ENCODE measurements around the gene JPH2. TPM values are rescaled to one million over a fixed set of nuclear protein-coding genes. Genes with fewer than 3 reads are reported as not detected.

JPH2 gene
- total RNA-seq, 1 experiment from 2014 or later: 21.7 TPM

GRCh38 chr20:44097521-44098255 is 89.3 kb downstream of the JPH2 start:
- H3K4me3 ChIP-seq: no peak overlapping the region
- no peak for DNase-seq (ENCODE audit: low read depth in 1 of 2, low spot score in 2 of 2)
- no peaks in the 10 kb centered on the region for H3K9me3 ChIP-seq (replicated peaks)
- no peaks in the 10 kb centered on the region for H3K36me3 ChIP-seq
- H3K27me3 ChIP-seq (replicated peaks): peaks cover 5% of the 10 kb centered on the region
- no peak overlapping the region for H3K27ac ChIP-seq
- no peaks in the 10 kb centered on the region for H3K4me1 ChIP-seq (replicated peaks)

GRCh38 chr20:44095831-44096230 is 91.2 kb downstream of the JPH2 start:
- H3K9me3 ChIP-seq (replicated peaks): no peaks in the 10 kb centered on the region
- no peaks in the 10 kb centered on the region for H3K4me1 ChIP-seq (replicated peaks)
- H3K36me3 ChIP-seq: no peaks in the 10 kb centered on the region
- no peak overlapping the region for H3K4me3 ChIP-seq
- H3K27me3 ChIP-seq (replicated peaks): no peaks in the 10 kb centered on the region
- no peak for DNase-seq (ENCODE audit: low read depth in 1 of 2, low spot score in 2 of 2)
- no peak overlapping the region for H3K27ac ChIP-seq

- Histone ChIP-seq H3K4me3 (no peak overlapping the region), H3K36me3 (no peaks in the 10 kb centered on the region), H3K4me1 (replicated peaks) (no peaks in the 10 kb centered on the region), H3K9me3 (replicated peaks) (no peaks in the 10 kb centered on the region), H3K27me3 (replicated peaks) (no peaks in the 10 kb centered on the region), H3K27ac (no peak overlapping the region)
- DNase-seq (ENCODE audit: low read depth in 1 of 2, low spot score in 2 of 2): no peak
These were observed 93.8 kb downstream of the JPH2 start for GRCh38 chr20:44093249-44093582.

DNA sequence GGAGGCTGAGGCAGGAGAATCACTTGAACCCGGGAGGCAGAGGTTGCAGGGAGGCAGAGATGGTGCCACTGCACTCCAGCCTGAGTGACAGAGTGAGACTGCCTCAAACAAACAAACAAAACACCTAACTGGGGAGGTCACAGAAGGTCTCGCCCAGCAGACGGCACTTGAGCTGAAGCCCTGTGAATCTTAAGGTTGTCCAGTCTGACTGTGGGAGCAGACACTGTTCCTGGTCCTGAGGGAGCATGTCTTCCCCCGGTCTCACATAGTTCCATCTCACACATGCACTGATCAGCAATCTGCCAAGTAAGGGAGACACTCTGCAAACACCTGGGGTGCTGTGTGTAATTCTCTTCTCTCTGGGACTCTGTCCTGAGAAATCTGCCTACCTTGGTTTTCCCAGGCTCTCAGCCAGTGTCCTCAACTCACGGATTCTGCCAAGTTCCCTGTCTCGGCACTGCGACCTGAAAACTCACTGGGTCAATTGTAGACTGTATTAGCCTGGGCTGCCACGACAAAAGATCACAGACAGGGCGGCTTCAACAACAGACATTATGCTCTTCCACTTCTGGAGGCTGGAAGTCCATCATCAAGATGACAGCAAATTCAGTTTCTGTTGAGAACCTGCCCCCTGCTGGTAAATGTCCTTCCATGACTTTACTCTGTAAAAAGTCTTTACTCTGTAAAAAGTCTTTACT is 94.3 kb downstream of the JPH2 start:
- no peaks in the 10 kb centered on the region for H3K4me1 ChIP-seq (replicated peaks)
- no peaks in the 10 kb centered on the region for H3K36me3 ChIP-seq
- H3K4me3 ChIP-seq: no peak overlapping the region
- peak in 1 of 2 experiments; percentile 31 for DNase-seq (ENCODE audit: low read depth in 1 of 2, low spot score in 2 of 2)
- no peaks in the 10 kb centered on the region for H3K9me3 ChIP-seq (replicated peaks)
- H3K27me3 ChIP-seq (replicated peaks): no peaks in the 10 kb centered on the region
- no peak overlapping the region for H3K27ac ChIP-seq

DNA sequence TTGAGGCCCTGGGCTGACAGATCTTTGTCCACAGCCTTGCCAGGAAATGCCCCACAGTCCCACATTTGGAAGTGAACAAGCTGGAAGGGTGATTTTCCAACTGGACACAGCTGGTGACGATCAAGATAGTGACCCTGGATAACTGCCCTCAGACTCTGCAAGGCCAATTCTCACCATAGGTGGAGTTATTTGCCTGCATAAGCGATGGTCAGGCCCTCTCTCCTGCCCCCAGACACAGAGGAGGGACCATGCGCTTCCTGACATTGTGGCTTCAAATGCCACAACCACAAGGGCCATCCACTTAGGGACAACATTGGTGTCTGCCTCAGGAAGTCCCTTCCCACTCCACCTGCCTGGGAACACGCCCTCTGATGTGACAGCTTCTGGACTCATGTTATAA is 96.0 kb downstream of the JPH2 start:
- no peak overlapping the region for H3K27ac ChIP-seq
- DNase-seq (ENCODE audit: low read depth in 1 of 2, low spot score in 2 of 2): no peak

DNA sequence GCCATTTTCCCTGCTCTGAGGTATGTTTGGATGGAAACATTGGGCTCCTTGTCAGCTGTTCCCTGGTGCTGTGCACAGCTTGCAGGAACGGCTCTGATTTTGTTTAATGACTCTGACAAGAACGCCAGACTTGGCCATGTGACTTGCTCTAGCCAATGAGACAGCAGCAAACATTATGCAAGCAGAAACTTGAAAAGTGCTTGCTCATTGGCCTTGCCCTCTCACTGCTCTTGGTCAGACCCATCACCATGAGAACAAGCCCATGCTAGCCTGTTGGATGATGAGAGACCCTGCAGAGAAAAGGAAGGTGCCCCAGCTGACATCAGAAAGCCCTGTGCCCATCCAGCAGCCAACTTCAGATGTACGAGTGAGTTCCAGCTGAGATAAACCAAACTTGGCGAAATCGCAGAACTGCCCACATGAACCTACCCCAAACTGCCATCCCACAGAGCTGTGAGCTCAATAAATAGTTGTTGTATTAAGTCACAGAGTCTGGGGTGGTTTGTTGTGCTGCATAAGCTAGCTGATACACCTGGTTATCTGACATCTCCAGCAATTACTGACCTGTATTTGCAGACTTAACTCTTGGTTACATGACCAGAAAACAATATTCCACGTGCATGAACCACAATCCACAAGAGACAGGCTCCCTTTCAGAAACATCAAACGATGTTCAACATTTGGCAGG is 96.9 kb downstream of the JPH2 start:
- no peaks in the 10 kb centered on the region for H3K9me3 ChIP-seq (replicated peaks)
- no peak overlapping the region for H3K4me3 ChIP-seq
- no peaks in the 10 kb centered on the region for H3K36me3 ChIP-seq
- DNase-seq (ENCODE audit: low read depth in 1 of 2, low spot score in 2 of 2): peak in 1 of 2 experiments; percentile 34
- H3K27ac ChIP-seq: no peak overlapping the region
- H3K4me1 ChIP-seq (replicated peaks): no peaks in the 10 kb centered on the region
- H3K27me3 ChIP-seq (replicated peaks): no peaks in the 10 kb centered on the region

More for the DNA sequence above, 96.0 kb downstream of the JPH2 start:
- no peaks in the 10 kb centered on the region for H3K27me3 ChIP-seq (replicated peaks)
- H3K9me3 ChIP-seq (replicated peaks): no peaks in the 10 kb centered on the region
- H3K4me1 ChIP-seq (replicated peaks): no peaks in the 10 kb centered on the region
- no peak overlapping the region for H3K4me3 ChIP-seq
- H3K36me3 ChIP-seq: no peaks in the 10 kb centered on the region

DNA sequence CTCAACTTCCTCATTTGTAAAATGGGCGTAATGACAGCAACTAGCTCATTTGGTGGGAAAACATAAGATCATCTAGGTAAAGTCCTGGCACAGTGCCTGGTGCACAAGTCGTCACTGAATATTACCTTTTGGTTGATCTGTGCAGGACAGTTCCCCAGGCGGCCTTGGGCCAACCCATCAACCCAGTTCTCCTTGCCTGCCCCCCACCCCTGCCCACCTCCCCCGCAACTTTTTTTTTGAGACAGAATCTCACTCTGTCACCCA is 99.2 kb downstream of the JPH2 start:
- DNase-seq (ENCODE audit: low read depth in 1 of 2, low spot score in 2 of 2): no peak
- H3K27ac ChIP-seq: no peak overlapping the region
- no peaks in the 10 kb centered on the region for H3K9me3 ChIP-seq (replicated peaks)
- no peaks in the 10 kb centered on the region for H3K36me3 ChIP-seq
- H3K4me1 ChIP-seq (replicated peaks): no peaks in the 10 kb centered on the region
- no peaks in the 10 kb centered on the region for H3K27me3 ChIP-seq (replicated peaks)
- H3K4me3 ChIP-seq: no peak overlapping the region

GRCh38 chr20:44087051-44087856 is 99.7 kb downstream of the JPH2 start:
- H3K27me3 ChIP-seq (replicated peaks): no peaks in the 10 kb centered on the region
- H3K4me3 ChIP-seq: no peak overlapping the region
- H3K9me3 ChIP-seq (replicated peaks): no peaks in the 10 kb centered on the region
- no peaks in the 10 kb centered on the region for H3K4me1 ChIP-seq (replicated peaks)
- no peak for DNase-seq (ENCODE audit: low read depth in 1 of 2, low spot score in 2 of 2)
- no peaks in the 10 kb centered on the region for H3K36me3 ChIP-seq
- no peak overlapping the region for H3K27ac ChIP-seq

DNA sequence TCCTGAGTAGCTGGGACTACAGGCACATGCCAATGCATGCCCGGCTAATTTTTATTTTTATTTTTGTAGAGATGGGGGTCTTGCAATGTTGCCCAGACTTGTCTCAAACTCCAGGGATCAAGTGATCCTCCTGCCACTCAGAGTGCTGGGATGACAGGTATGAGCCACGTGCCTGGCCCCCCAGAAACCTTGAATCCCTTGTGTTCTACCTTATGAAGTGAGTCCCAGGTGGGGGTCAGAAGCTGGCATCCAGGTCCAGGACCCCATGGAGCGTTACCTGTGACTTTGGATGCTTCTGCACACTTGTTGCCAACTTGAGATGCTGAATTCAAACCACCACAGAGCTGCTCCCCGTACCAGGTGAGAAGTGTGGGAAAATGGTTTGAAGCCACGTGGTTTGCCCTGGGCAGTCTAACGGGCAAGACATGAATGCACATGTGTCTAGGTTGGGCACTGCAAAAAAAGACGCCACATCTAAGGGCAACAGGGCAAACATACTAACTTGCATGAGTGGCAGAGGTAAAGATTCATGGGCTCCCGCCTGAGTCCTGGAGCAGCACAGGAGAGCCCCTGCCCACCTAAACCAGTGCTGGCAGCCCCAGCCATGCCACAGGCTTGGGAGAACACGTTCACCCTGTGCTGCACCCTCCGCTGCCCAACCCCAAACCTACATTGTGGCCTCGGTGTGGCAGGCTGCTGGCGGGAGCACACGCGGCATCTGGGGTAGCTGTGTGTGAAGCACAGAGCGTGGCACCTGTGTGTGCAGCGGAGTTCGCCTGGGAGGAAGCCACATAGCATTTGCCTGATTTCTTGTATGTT is 101.2 kb downstream of the JPH2 start:
- no peaks in the 10 kb centered on the region for H3K9me3 ChIP-seq (replicated peaks)
- H3K4me3 ChIP-seq: no peak overlapping the region
- no peaks in the 10 kb centered on the region for H3K27me3 ChIP-seq (replicated peaks)
- H3K4me1 ChIP-seq (replicated peaks): peaks cover 2% of the 10 kb centered on the region
- DNase-seq (ENCODE audit: low read depth in 1 of 2, low spot score in 2 of 2): no peak
- no peaks in the 10 kb centered on the region for H3K36me3 ChIP-seq
- H3K27ac ChIP-seq: no peak overlapping the region

- Histone ChIP-seq H3K27ac (no peak overlapping the region), H3K4me1 (replicated peaks) (peaks cover 6% of the 10 kb centered on the region), H3K27me3 (replicated peaks) (no peaks in the 10 kb centered on the region), H3K4me3 (no peak overlapping the region), H3K36me3 (no peaks in the 10 kb centered on the region), H3K9me3 (replicated peaks) (no peaks in the 10 kb centered on the region)
- no peak for DNase-seq (ENCODE audit: low read depth in 1 of 2, low spot score in 2 of 2)
These were observed 102.1 kb downstream of the JPH2 start for GRCh38 chr20:44084891-44085290.

DNA sequence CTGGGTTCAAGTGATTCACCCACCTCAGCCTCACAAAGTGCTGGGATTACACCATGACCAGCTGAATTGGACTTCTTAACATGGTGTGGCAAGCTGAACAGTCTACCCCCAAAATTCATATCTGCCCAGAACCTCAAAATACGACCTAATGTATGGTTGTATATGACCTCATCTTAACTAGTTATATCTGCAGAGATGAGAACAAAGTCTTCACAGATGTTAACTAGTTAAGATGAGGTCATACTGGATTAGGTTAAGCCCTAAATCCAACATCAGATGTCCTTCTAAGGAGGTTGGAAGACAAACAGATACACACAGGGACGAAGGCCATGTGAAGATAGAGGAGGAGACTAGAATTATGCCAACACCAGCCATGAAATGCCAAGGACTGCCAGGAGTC is 102.5 kb downstream of the JPH2 start:
- Histone ChIP-seq H3K36me3 (no peaks in the 10 kb centered on the region), H3K27ac (no peak overlapping the region), H3K4me3 (no peak overlapping the region), H3K4me1 (replicated peaks) (peaks cover 6% of the 10 kb centered on the region), H3K27me3 (replicated peaks) (no peaks in the 10 kb centered on the region), H3K9me3 (replicated peaks) (no peaks in the 10 kb centered on the region)
- DNase-seq (ENCODE audit: low read depth in 1 of 2, low spot score in 2 of 2): no peak

GRCh38 chr20:44083220-44083933 is 103.6 kb downstream of the JPH2 start:
- no peak overlapping the region for H3K27ac ChIP-seq
- H3K9me3 ChIP-seq (replicated peaks): no peaks in the 10 kb centered on the region
- no peak for DNase-seq (ENCODE audit: low read depth in 1 of 2, low spot score in 2 of 2)
- no peaks in the 10 kb centered on the region for H3K36me3 ChIP-seq
- no peak overlapping the region for H3K4me3 ChIP-seq
- H3K27me3 ChIP-seq (replicated peaks): no peaks in the 10 kb centered on the region
- H3K4me1 ChIP-seq (replicated peaks): peaks cover 6% of the 10 kb centered on the region

GRCh38 chr20:44081888-44082287 is 105.1 kb downstream of the JPH2 start:
- Histone ChIP-seq H3K9me3 (replicated peaks) (no peaks in the 10 kb centered on the region), H3K4me1 (replicated peaks) (peaks cover 6% of the 10 kb centered on the region), H3K27ac (no peak overlapping the region), H3K27me3 (replicated peaks) (no peaks in the 10 kb centered on the region), H3K36me3 (no peaks in the 10 kb centered on the region), H3K4me3 (no peak overlapping the region)
- no peak for DNase-seq (ENCODE audit: low read depth in 1 of 2, low spot score in 2 of 2)

All from SJSA1 (cell line).